ENCODE results near the gene CREB3L2. TPM values are rescaled to one million over a fixed set of nuclear protein-coding genes. Genes with fewer than 3 reads are reported as not detected.

The CREB3L2 gene
- total RNA-seq, 4 donors from 2014 or later = 16.4 to 37.0 (median 19.9) TPM

- intact Hi-C loops (cut with DNase I; ENCODE audit: low total_unique reads) = loop anchor here (5.0 kb wide), 1 partner anchor 237 kb away; no protein-coding TSS in a partner anchor
- in situ Hi-C loops (cut with MboI; ENCODE audit: low pct_ligation_motif_present in 1 of 4, low pct_unique_long_range_greater_than_20kb in 1 of 4, low sequenced_read_pairs in 3 of 4) = loop anchor here in 2 of 4 donors (10.0 kb wide), 1 partner anchor 244 kb away; no protein-coding TSS in a partner anchor
- peak overlapping the region in 1 of 4 donors; percentile 12 for H3K4me3 ChIP-seq
- no peaks in the 10 kb centered on the region for H3K27me3 ChIP-seq
- WGBS, 2 donors (ENCODE audit: low coverage in 1 of 2) = 10 to 19% methylated on average over 2 to 14 of the region's 14 CpGs
- H3K36me3 ChIP-seq = peaks cover 0 to 34% (median 11%) of the 10 kb centered on the region in 4 donors
- H3K4me1 ChIP-seq = peaks cover 0 to 21% (median 9%) of the 10 kb centered on the region in 4 donors
- DNase-seq = peak; percentile 81
- no peaks in the 10 kb centered on the region for H3K9me3 ChIP-seq
- peak overlapping the region in 3 of 4 donors; percentile 2 to 10 (median 10) for H3K27ac ChIP-seq
- no peak for TF ChIP-seq EP300 (IDR thresholded peaks at IDR 0.05; ENCODE audit: low read depth)
- no peak for TF ChIP-seq POLR2A (IDR thresholded peaks at IDR 0.05)
- peak; percentile 82 to 91 (median 91) for TF ChIP-seq CTCF (IDR thresholded peaks at IDR 0.05)
These were observed 102.8 kb downstream of the CREB3L2 start for GRCh38 chr7:137898839-137899721.

- Histone ChIP-seq H3K4me3 (no peak overlapping the region), H3K27me3 (no peaks in the 10 kb centered on the region), H3K4me1 (peaks cover 6 to 22% (median 16%) of the 10 kb centered on the region in 4 donors), H3K36me3 (peaks cover 0 to 21% (median 8%) of the 10 kb centered on the region in 4 donors), H3K27ac (no peak overlapping the region), H3K9me3 (no peaks in the 10 kb centered on the region)
- in situ Hi-C loops (cut with MboI; ENCODE audit: low pct_ligation_motif_present in 1 of 4, low pct_unique_long_range_greater_than_20kb in 1 of 4, low sequenced_read_pairs in 3 of 4) (loop anchor here in 2 of 4 donors (10.0 kb wide), 1 partner anchor 241 kb away; no protein-coding TSS in a partner anchor), intact Hi-C loops (cut with DNase I; ENCODE audit: low total_unique reads) (loop anchor here (5.0 kb wide), 1 partner anchor 233 kb away; no protein-coding TSS in a partner anchor)
- 75 to 83% methylated on average over 2 to 8 of the region's 8 CpGs for WGBS, 2 donors (ENCODE audit: low coverage in 1 of 2)
- TF ChIP-seq POLR2AphosphoS5 (IDR thresholded peaks at IDR 0.05) (no peak), POLR2A (IDR thresholded peaks at IDR 0.05) (no peak), EP300 (IDR thresholded peaks at IDR 0.05; ENCODE audit: low read depth) (no peak), CTCF (IDR thresholded peaks at IDR 0.05) (no peak)
- no peak for DNase-seq
These were observed 106.3 kb downstream of the CREB3L2 start for GRCh38 chr7:137895301-137896221.

- no peak overlapping the region for H3K27ac ChIP-seq
- no peaks in the 10 kb centered on the region for H3K27me3 ChIP-seq
- intact Hi-C loops (cut with DNase I; ENCODE audit: low total_unique reads) = no loop called here
- H3K4me1 ChIP-seq = peaks cover 0 to 14% (median 11%) of the 10 kb centered on the region in 4 donors
- TF ChIP-seq CTCF (IDR thresholded peaks at IDR 0.05) = no peak
- no peak for TF ChIP-seq EP300 (IDR thresholded peaks at IDR 0.05; ENCODE audit: low read depth)
- no peak for TF ChIP-seq POLR2AphosphoS5 (IDR thresholded peaks at IDR 0.05)
- no peak for TF ChIP-seq POLR2A (IDR thresholded peaks at IDR 0.05)
- H3K4me3 ChIP-seq = no peak overlapping the region
- no peaks in the 10 kb centered on the region for H3K9me3 ChIP-seq
- DNase-seq = no peak
- H3K36me3 ChIP-seq = peaks cover 0 to 13% (median 4%) of the 10 kb centered on the region in 4 donors
- in situ Hi-C loops (cut with MboI; ENCODE audit: low pct_ligation_motif_present in 1 of 4, low pct_unique_long_range_greater_than_20kb in 1 of 4, low sequenced_read_pairs in 3 of 4) = loop anchor here in 2 of 4 donors (10.0 kb wide), 1 partner anchor 238 kb away; no protein-coding TSS in a partner anchor
These were observed 108.6 kb downstream of the CREB3L2 start for GRCh38 chr7:137893143-137893742.
